ENCODE results near the gene MKLN1. TPM values are rescaled to one million over a fixed set of nuclear protein-coding genes. Genes with fewer than 3 reads are reported as not detected.
A peak's percentile ranks its signal among the peaks of the same experiment; 100 is the strongest.

Gene MKLN1
- total and polyA plus RNA-seq, 2 of the 13 experiments (the other 11 are each of a cell fraction or from before 2014, with no cell fraction given), result 33.6 to 43.5 TPM

DNA sequence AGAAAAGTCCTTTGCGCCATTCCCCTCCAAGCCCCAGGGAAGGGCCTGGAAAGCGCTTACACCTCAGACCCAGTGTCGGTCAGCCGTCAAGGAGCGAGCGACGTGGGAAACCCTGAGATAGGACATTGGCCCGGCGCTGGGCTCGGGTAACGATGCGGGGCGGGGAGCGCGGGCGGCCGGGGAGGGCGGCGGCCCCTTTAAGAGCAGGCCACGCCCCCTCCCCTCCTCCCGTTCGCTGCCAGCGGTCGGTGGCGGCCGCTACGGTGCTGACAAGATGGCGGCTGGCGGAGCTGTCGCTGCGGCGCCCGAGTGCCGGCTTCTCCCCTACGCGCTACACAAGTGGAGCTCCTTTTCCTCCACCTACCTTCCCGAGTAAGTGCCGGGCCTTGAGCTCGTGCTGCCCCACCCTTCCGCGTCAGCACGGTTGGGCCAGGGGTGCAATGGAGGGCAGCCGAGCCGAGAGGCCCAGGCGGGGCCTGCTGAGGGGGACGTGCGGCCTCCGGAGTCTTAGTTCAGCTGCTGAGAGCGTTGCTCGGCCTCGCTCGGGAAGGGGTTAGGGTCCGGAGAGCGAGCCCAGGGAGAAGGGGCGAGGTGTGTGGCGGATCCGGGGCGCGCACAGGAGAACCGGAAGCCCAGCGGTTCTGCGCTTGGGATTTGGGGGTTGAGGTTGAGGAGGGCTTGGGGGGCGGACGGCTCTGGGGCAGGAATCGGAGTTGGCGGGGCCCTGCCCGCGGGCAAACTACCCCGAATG, at the start of gene MKLN1 (continued):
- TF ChIP-seq, protein P1, sequence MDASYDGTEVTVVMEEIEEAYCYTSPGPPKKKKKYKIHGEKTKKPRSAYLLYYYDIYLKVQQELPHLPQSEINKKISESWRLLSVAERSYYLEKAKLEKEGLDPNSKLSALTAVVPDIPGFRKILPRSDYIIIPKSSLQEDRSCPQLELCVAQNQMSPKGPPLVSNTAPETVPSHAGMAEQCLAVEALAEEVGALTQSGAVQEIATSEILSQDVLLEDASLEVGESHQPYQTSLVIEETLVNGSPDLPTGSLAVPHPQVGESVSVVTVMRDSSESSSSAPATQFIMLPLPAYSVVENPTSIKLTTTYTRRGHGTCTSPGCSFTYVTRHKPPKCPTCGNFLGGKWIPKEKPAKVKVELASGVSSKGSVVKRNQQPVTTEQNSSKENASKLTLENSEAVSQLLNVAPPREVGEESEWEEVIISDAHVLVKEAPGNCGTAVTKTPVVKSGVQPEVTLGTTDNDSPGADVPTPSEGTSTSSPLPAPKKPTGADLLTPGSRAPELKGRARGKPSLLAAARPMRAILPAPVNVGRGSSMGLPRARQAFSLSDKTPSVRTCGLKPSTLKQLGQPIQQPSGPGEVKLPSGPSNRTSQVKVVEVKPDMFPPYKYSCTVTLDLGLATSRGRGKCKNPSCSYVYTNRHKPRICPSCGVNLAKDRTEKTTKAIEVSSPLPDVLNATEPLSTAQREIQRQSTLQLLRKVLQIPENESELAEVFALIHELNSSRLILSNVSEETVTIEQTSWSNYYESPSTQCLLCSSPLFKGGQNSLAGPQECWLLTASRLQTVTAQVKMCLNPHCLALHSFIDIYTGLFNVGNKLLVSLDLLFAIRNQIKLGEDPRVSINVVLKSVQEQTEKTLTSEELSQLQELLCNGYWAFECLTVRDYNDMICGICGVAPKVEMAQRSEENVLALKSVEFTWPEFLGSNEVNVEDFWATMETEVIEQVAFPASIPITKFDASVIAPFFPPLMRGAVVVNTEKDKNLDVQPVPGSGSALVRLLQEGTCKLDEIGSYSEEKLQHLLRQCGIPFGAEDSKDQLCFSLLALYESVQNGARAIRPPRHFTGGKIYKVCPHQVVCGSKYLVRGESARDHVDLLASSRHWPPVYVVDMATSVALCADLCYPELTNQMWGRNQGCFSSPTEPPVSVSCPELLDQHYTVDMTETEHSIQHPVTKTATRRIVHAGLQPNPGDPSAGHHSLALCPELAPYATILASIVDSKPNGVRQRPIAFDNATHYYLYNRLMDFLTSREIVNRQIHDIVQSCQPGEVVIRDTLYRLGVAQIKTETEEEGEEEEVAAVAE (CRISPR knock-in tag; IDR thresholded peaks at IDR 0.05; ENCODE audit: borderline replicate concordance), result no peak
- TF ChIP-seq ZNF816 (CRISPR knock-in tag; IDR thresholded peaks at IDR 0.05; ENCODE audit: borderline replicate concordance) (no peak), ZNF292 (CRISPR knock-in tag; IDR thresholded peaks at IDR 0.05; ENCODE audit: borderline replicate concordance, low read depth) (peak; percentile 94), ZC3H4 (CRISPR knock-in tag; IDR thresholded peaks at IDR 0.05; ENCODE audit: borderline replicate concordance) (no peak), ZNF446 (CRISPR knock-in tag; IDR thresholded peaks at IDR 0.05) (no peak; the same call in 1 of the 2 replicates), CCAR2 (optimal IDR thresholded peaks at IDR 0.05; ENCODE audit: low read depth, low read length) (no peak), MTF1 (CRISPR knock-in tag; IDR thresholded peaks at IDR 0.05) (no peak), ZNF33A (CRISPR knock-in tag; IDR thresholded peaks at IDR 0.05; ENCODE audit: borderline replicate concordance) (no peak), KLF13 (CRISPR knock-in tag; IDR thresholded peaks at IDR 0.05) (no peak), FOXK2 (IDR thresholded peaks at IDR 0.05) (no peak), ZNF225 (CRISPR knock-in tag; IDR thresholded peaks at IDR 0.05) (peak; percentile 94), HCFC1 (IDR thresholded peaks at IDR 0.05; ENCODE audit: low read depth, low read length) (peak; percentile 43; the same call in 1 of the 2 replicates), ZNF773 (CRISPR knock-in tag; IDR thresholded peaks at IDR 0.05; ENCODE audit: borderline replicate concordance) (0 out of 2 replicates have a peak, but pooled peaks have one; percentile 10), ZNF547 (CRISPR knock-in tag; IDR thresholded peaks at IDR 0.05) (peak; percentile 89), ZNF564 (CRISPR knock-in tag; IDR thresholded peaks at IDR 0.05) (no peak)
- TF ChIP-seq, protein P2, sequence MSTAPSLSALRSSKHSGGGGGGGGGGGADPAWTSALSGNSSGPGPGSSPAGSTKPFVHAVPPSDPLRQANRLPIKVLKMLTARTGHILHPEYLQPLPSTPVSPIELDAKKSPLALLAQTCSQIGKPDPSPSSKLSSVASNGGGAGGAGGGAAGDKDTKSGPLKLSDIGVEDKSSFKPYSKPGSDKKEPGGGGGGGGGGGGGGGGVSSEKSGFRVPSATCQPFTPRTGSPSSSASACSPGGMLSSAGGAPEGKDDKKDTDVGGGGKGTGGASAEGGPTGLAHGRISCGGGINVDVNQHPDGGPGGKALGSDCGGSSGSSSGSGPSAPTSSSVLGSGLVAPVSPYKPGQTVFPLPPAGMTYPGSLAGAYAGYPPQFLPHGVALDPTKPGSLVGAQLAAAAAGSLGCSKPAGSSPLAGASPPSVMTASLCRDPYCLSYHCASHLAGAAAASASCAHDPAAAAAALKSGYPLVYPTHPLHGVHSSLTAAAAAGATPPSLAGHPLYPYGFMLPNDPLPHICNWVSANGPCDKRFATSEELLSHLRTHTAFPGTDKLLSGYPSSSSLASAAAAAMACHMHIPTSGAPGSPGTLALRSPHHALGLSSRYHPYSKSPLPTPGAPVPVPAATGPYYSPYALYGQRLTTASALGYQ (CRISPR knock-in tag; IDR thresholded peaks at IDR 0.05), result no peak; the same call in 1 of the 2 replicates
- TF ChIP-seq, protein P3, sequence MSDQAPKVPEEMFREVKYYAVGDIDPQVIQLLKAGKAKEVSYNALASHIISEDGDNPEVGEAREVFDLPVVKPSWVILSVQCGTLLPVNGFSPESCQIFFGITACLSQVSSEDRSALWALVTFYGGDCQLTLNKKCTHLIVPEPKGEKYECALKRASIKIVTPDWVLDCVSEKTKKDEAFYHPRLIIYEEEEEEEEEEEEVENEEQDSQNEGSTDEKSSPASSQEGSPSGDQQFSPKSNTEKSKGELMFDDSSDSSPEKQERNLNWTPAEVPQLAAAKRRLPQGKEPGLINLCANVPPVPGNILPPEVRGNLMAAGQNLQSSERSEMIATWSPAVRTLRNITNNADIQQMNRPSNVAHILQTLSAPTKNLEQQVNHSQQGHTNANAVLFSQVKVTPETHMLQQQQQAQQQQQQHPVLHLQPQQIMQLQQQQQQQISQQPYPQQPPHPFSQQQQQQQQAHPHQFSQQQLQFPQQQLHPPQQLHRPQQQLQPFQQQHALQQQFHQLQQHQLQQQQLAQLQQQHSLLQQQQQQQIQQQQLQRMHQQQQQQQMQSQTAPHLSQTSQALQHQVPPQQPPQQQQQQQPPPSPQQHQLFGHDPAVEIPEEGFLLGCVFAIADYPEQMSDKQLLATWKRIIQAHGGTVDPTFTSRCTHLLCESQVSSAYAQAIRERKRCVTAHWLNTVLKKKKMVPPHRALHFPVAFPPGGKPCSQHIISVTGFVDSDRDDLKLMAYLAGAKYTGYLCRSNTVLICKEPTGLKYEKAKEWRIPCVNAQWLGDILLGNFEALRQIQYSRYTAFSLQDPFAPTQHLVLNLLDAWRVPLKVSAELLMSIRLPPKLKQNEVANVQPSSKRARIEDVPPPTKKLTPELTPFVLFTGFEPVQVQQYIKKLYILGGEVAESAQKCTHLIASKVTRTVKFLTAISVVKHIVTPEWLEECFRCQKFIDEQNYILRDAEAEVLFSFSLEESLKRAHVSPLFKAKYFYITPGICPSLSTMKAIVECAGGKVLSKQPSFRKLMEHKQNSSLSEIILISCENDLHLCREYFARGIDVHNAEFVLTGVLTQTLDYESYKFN (CRISPR knock-in tag; conservative IDR thresholded peaks at IDR 0.05), result peak; percentile 67
- TF ChIP-seq, protein P4, sequence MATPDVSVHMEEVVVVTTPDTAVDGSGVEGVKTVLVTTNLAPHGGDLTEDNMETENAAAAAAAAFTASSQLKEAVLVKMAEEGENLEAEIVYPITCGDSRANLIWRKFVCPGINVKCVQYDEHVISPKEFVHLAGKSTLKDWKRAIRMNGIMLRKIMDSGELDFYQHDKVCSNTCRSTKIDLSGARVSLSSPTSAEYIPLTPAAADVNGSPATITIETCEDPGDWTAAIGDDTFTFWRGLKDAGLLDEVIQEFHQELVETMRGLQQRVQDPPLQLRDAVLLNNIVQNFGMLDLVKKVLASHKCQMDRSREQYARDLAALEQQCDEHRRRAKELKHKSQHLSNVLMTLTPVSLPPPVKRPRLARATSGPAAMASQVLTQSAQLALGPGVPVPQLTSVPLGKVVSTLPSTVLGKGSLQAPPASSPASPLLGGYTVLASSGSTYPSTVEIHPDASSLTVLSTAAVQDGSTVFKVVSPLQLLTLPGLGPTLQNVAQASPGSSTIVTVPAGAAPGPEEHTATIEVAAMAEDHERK (CRISPR knock-in tag; IDR thresholded peaks at IDR 0.05; ENCODE audit: low read depth), result no peak

All from HepG2 (cell line).